GM19463 (cell line): Measurements from ENCODE around the gene BMP2K.

Source experiments
- ATAC-seq: cut with Tn5 transposase; IDR thresholded peaks from one replicate; pipeline ENCODE4 v1.9.1; 2021; ENCODE audit warnings: mild to moderate bottlenecking, moderate library complexity; ENCODE audit not compliant: unreplicated experiment

BMP2K gene

GRCh38 chr4:78923464-78924312 is 147.5 kb downstream of the BMP2K start:
- peak; percentile 66 for ATAC-seq

GRCh38 chr4:78926826-78927225 is 150.7 kb downstream of the BMP2K start:
- ATAC-seq = no peak

DNA sequence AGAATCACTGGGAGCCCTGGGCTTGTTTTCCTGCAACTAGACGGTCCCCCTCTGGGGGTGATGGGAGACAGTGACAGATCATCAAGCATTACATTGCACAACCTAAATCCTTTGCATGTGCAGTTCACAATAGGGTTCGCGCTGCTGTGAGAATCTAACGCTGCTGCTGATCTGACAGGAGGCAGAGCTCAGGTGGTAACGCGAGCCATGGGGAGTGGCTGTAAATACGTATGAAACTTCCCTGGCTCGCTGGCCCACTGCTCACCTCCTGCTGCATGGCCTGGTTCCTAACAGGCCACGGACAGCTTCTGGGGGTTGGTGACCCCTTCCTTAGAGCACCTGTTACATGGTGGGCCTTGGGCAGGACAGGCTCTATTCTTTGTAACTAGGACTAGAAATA is 152.7 kb downstream of the BMP2K start:
- ATAC-seq = no peak

- no peak for ATAC-seq
Observed at GRCh38 chr4:78930016-78930629, 154.0 kb downstream of the BMP2K start.

- ATAC-seq = no peak
Observed at GRCh38 chr4:78936989-78937388, 160.8 kb downstream of the BMP2K start.

GRCh38 chr4:78937837-78938236 is 161.7 kb downstream of the BMP2K start:
- ATAC-seq = no peak

DNA sequence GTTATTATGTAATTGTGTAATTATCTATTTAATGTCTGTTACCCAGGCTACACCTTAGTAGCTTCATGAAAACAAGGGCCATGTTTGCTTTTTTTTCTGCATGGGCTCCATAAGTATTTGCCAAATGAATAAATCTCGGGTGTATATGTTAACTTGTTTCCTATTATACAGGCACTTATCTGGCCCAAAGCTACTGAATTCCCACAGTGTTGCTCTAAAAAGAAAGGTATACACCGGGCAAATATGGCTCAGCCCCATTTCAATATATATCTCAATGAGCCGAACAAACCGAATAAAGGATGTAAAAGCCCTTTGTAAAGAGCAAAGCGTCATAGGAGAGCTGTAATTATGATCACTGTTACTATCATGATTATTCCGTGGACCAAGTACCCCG is 162.3 kb downstream of the BMP2K start:
- no peak for ATAC-seq

- ATAC-seq = peak; percentile 97
Observed at GRCh38 chr4:78938868-78939666, 162.9 kb downstream of the BMP2K start, which contains the start of gene PAQR3. Gene PAQR3, minus strand, starts transcription at chr4:78939438. Its CDS starts 214 bp downstream, at chr4:78939224.

- peak; percentile 7 for ATAC-seq
Observed at GRCh38 chr4:78939667-78940008, 163.5 kb downstream of the BMP2K start.

DNA sequence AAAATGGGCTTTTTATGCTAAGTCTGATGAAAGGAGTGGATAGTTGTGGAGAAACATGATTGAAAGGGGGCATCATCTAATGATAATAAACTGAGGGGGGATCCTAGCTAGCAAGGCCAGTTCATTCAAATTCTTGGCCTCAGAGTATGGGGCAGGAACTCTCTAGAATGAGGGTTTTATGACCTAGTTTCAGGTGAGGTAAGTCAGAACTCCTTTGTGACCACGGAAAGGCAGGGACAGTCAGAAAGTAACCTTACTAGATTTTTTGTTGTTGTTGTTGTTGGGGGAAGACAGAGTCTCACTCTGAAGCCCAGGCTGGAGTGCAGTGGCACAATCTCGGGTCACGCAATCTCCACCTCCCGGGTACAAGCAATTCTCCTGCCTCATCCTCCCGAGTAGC is 164.6 kb downstream of the BMP2K start:
- no peak for ATAC-seq

DNA sequence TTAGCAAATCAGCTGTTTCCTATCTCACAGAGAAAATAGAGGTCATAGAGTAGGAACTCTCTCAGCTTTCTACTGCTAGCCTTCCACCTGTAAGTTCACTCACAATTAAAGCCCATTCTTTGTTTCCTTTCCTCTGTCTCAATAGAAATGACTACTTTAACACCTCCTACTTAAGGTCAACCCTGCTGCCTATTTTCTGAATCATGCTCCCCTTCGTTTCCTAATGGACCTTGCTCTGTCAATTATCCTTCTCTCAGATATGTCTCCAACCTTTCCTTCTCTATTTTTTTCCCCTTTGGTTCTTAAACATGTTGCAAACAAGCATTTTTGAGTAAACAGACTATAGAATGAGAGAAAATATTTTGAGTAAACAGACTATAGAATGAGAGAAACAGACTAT is 168.2 kb downstream of the BMP2K start:
- no peak for ATAC-seq

- ATAC-seq = no peak
Observed at GRCh38 chr4:78945651-78946179, 169.6 kb downstream of the BMP2K start.

GRCh38 chr4:78949735-78950134 is 173.6 kb downstream of the BMP2K start:
- no peak for ATAC-seq

GRCh38 chr4:78951862-78952472 is 175.8 kb downstream of the BMP2K start:
- peak; percentile 67 for ATAC-seq

- no peak for ATAC-seq
Observed at GRCh38 chr4:78953231-78953630, 177.1 kb downstream of the BMP2K start.

DNA sequence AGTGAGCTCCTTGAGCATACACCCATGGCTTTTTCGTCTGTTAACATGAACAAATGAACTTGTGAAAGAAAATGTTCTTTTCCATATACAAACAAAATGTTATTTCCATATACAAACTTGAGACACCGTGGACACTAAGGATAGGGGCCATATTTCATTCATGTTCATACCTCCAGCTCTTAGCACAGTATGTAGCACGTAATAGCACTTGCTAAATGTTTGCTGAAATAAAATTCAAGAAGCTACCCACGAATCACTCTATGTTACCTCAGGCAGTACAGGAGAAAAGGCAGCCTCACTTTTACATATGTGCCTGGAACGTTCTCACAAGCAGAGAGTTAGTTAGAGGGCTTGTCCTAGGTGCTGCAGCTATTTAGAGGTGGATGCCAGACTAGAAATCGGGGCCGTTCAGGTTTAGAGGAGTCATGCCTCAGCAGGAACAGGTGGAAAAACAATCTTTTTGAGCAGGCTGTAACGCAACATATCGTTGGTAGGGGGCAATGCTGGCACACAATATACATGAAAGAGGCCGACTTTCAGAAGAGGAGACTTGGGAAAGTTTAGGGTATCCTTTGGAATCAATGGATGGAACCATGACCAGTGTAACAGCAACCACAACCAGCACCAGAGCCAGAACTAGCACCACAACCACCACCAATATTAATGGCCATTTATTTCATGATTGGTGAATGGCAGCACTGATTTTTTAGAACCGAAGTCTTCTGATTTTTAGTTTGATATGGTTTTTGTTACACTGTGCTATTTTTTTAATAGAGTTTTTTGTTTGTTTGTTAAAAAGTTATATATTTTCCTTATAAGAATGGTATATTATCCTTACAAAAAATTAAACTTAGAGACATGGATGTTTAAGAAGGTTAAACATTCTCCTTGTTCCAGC is 177.9 kb downstream of the BMP2K start:
- no peak for ATAC-seq

DNA sequence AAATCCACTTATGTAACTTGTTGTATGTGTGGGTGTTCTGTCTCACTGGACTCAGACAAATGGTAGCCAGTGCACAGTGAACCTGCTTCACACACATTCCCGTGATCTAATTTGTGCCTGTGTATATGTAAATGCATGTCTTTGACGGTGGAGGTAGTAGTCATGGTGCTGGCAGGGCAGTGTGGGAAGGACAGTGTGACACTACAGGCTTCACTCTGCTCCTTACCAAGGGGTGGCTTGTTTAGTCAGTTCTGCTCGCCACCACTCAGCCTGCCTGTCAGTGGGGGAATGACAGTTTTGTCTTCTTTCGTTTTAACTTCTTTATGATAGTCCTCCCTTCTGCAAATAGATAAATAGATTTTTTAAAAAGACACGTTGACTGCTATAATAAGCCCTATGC is 180.8 kb downstream of the BMP2K start:
- ATAC-seq = no peak

- ATAC-seq = no peak
Observed at GRCh38 chr4:78960926-78961325, 184.8 kb downstream of the BMP2K start.
